HG03354 (cell line): ENCODE results near the gene SAMSN1.
"Not testable (repeated sequence)": the region's sequence is repeated elsewhere in the genome, so short reads cannot be mapped to it uniquely, and the experiment has no call there.

ENCODE experiments used
- ATAC-seq: cut with Tn5 transposase; IDR thresholded peaks from one replicate; pipeline ENCODE4 v1.9.1; 2021; ENCODE audit warnings: mild to moderate bottlenecking; ENCODE audit not compliant: unreplicated experiment, poor library complexity, severe bottlenecking

Gene SAMSN1

GRCh38 chr21:14533499-14534428 is 12.4 kb downstream of the SAMSN1 start:
- ATAC-seq: peak; percentile 87

GRCh38 chr21:14531757-14532316 is 14.3 kb downstream of the SAMSN1 start:
- ATAC-seq: no peak

- no peak for ATAC-seq
Measured at GRCh38 chr21:14530592-14530991, 15.5 kb downstream of the SAMSN1 start.

- ATAC-seq: no peak
Measured at GRCh38 chr21:14528815-14529214, 17.3 kb downstream of the SAMSN1 start.

GRCh38 chr21:14527696-14528652 is 18.1 kb downstream of the SAMSN1 start:
- ATAC-seq: no peak

DNA sequence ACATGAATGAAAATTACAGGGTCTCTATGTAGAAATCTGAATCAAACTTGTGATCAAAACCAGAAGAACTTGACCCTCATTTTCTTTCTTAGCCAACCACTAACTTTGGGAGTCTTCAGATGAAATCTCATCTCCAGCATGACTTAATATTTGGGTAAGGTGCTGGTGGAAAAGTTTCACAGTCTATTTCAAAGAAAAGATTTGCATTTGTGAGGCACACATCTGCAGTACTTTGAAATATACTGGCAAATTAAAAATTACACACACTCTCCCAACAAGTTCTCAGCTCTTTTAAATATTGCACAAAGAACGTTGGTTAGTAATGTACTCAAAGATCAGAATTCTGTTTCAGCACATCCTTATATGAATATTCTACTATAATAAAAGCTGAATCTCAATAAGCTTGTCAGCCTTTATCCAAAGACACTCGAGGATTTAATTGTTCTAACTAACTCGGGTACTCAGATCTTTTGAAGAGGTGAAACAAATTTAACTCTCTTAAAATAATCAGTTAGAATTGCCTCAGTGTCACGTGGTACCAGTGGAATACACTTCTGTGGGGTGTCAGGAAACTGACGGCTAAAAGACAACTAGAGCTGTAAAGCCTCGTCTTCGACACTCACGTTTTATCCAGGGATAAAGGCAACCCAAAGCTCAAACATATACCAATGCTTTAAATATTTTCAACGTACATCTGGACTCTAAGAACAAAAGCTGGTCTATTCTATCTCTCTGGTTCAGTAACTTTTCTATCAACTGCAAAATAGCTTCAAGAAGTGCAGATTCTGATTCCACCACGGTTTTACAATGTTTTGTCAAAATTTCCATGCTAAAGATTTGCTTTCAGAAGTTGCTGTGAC is 19.0 kb downstream of the SAMSN1 start:
- no peak for ATAC-seq

- ATAC-seq: no peak
Measured at GRCh38 chr21:14526199-14526598, 19.9 kb downstream of the SAMSN1 start.

DNA sequence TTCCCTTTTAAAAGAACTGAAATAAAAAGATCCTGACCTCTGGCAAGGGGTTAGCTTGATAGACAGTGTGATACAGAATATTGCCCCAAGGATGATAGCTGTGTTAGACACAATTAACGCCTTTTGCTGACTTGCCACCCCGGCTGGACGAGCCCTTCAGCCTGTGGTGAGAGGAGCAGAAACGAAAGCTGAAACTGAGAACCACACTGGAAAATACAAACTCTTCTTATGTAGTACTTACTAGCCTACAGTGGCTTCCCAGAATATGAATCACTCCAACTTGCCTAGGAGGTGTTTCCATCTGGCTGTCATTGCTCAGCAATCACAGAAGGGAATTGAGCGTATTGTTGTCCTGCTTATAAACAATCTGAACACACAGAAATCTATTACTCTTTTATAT is 22.9 kb downstream of the SAMSN1 start:
- peak; percentile 90 for ATAC-seq

GRCh38 chr21:14522736-14523135 is 23.4 kb downstream of the SAMSN1 start:
- ATAC-seq: no peak

DNA sequence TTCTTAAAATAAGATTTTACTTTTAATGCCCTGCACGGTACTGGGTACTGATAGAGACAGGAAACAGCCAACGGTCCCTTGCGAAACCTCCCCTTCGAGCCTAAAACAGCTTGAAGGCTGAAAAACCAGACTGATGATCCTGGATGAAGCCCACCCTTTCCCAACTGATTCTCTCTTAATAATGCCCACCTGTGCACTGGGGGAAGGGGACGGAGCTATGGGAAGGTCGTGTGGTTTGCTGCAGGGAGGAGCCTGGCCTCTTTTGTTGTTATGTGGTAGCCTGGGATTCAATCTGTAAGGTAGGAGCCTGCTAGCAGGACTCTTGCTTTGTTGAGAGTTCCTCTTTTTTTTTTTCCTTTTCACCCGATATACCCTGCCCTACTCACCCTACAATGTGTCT is 25.6 kb downstream of the SAMSN1 start:
- peak; percentile 40 for ATAC-seq

DNA sequence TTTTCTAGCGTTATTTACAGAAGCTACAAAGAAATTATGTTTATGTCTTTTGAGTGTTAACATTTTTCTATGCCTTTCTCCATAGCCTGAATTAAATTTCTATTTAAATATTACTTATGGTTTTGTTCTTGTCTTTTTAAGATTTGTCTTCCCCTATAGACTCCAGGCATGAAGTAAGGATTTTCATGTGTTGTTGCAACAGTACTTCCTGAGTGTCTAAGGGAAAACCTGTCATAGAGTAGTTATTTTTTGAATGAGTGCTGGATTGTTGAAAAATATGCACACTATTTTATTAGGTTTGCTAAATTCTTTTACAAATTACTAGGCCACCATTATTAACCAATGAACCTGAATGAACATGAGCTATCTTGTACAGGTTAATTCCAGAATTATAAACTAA is 27.1 kb downstream of the SAMSN1 start:
- ATAC-seq: no peak

DNA sequence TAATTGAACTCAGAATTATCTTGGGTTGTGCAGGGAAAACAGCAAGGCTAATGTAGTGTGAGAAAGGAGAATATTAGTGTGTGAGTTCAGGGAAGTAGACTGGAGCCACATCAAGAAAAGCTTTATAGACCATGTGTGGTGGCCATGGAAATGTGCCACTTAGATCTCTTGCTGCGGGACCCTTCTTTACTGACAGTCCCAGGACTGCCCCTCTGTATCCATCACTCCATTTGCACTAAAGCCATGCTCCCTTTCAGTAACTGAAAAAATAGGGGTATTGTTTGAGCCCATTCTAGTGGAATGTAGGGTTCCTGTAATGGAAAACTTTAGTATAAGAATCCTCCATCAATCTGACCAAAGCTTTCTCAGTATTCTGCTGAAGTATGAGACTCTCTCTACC is 32.3 kb downstream of the SAMSN1 start:
- ATAC-seq: no peak

DNA sequence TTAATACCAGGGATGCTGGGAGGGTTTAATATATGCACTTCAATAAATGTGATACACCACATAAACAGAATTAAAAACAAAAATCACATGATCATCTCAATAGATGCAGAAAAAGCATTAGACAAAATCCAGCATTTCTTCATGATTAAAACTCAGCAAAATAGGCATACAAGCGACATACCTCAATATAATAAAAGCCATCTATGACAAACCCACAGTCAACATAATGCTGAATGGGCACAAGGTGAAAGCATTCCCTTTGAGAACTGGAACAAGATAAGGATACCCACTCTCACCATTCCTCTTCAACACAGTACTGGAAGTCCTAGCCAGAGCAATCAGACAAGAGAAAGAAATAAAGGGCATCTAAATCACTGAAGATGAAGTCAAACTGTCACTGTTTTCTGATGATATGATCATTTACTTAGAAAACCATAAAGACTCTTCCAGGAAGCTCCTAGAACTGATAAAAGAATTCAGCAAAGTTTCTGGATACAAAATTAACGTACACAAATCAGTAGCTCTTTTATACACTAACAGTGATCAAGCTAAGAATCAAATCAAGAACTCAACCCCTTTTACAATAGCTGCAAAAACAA is 39.2 kb downstream of the SAMSN1 start:
- ATAC-seq: not testable (repeated sequence)

DNA sequence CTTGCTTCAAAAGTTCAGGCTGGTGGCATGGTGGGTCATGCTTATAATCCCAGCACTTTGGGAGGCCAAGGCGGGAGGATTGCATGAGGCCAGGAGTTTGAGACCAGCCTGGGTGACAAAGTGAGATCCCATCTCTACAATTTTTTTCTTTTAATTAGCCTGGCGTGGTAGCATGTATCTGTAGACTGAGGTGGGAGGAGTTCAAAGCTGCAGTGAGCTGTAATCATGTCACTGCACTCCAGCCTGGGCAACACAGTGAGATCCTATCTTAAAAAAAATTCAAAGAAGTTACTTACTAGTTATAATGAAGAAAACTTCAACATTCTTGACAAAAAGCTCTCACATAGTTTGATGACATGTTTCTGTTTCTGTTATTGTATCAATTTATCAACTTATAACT is 45.2 kb downstream of the SAMSN1 start:
- no peak for ATAC-seq

DNA sequence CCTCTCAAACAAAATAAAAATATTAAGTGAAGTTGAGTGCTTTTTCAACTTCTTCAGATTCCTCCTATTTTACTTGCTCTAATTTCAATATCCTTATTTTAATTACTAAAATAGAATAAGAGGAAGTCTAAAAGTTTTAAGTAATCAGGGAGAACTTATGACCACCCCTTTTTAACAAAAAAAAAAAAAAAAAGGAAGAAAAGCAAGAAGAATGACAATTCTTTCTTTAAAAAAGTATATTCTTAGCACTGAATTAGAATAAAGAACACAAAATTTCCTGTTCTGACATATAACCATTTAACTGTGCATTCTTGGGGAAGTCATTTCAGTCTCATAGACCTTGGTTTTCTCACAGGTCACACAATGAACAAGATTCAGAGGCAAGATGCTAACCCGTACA is 46.8 kb downstream of the SAMSN1 start:
- no peak for ATAC-seq

- ATAC-seq: no peak
Measured at GRCh38 chr21:14497825-14498224, 48.3 kb downstream of the SAMSN1 start.

DNA sequence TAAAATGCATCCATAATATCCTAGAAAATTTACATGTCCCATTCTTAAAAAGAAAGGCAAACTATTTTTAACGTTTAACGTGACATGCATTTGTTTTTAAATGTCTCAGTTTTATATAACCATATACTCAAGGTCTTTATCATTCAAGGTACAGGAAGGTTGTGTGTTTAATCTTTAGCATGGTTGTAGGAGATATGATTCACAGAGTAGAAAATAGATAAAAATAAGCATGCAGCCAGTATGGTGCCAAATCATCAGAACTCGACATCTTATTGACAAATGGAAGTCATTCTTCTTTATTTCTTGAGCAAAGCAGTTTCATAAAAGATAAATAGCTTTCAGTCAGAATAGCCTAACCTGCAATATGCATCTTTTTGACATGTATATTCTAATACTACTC is 51.0 kb downstream of the SAMSN1 start:
- ATAC-seq: no peak

DNA sequence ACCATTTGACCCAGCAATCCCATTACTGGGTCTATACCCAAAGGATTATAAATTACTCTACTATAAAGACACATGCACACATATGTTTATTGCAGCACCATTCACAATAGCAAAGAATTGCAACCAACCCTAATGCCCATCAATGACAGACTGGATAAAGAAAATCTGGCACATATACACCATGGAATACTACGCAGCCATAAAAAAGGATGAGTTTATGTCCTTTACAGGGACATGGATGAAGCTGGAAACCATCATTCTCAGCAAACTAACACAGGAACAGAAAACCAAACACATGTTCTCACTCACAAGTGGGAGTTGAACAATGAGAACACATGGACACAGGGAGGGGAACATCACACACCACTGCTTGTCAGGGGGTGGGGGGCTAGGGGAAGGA is 51.9 kb downstream of the SAMSN1 start:
- not testable (repeated sequence) for ATAC-seq

DNA sequence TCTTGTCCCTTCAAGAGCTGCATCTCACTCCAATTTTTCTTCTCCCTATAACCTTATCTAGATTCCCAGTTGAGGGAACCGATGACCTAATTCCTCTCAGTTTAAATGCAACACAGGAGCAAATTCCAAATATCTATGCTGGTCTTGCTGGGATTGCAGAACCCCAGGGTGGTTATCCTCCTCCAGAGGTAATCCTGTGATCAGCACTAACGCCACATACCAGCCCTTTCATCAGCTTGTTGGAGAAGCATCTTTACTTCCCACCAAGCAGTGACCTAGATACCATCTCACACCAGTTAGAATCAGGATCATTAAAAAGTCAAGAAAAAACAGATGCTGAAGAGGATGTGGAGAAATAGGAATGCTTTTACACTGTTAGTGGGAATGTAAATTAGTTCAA is 52.4 kb downstream of the SAMSN1 start:
- no peak for ATAC-seq
